Measurements from ENCODE around the gene MOSPD3.
"Not testable (repeated sequence)": the region's sequence is repeated elsewhere in the genome, so short reads cannot be mapped to it uniquely, and the experiment has no call there.

Gene MOSPD3, protein sequence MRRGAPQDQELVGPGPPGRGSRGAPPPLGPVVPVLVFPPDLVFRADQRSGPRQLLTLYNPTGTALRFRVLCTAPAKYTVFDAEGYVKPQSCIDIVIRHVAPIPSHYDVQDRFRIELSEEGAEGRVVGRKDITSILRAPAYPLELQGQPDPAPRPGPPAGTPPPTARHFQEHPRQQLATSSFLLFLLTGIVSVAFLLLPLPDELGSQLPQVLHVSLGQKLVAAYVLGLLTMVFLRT

DNA sequence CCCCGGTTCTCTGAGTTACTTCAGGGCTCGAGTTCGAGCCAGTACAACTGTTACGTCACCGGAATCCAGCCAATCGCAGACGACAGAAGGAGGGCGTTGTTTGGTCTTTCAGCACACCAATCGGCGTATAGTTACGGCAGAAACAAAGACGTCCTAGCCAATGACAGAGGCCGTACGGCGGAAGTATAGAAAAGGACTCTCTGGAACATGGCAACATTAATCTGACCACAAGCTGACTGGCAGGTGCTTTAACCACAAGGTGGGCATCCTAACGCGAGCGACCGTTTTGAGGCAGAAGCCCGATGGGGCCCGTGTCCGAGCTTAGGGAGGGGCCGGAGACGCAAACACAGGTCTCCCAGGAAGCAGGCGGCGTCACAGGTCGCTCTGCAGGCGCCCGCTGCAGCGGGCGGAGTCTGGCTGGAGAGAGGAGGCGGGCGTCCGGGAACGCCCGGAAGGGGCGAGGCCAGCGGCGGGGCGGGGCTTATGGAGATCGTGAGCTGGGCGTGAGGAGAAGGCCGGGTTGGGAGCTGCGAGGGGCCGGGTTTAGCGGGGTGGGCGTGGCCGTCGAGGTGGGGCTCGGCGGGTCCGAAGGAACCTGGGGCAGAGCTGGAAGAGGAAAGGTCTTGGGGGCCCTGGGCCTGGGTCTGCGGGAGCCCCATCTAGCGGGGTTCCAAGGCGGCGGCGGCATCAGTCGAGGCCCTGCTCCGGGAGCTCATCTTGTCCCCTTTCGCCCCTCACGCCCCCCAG is at the start of gene MOSPD3:
TSS of gene MOSPD3 (plus strand) at position 558 of the 747 bp plus-strand sequence. CDS start 252 bp downstream, outside the sequence.
- peak; percentile 97 to 98 for DNase-seq (ENCODE audit: low read depth in 2 of 2)

- DNase-seq (ENCODE audit: low read depth in 2 of 2), result no peak
These were observed 49.2 kb upstream of the MOSPD3 start for GRCh38 chr7:100563100-100563564.

- peak; percentile 60 to 78 for DNase-seq (ENCODE audit: low read depth in 2 of 2)
These were observed 48.4 kb upstream of the MOSPD3 start for GRCh38 chr7:100563809-100564400.

- DNase-seq (ENCODE audit: low read depth in 2 of 2), result not testable (repeated sequence)
These were observed 47.9 kb upstream of the MOSPD3 start for GRCh38 chr7:100564405-100564804.

DNA sequence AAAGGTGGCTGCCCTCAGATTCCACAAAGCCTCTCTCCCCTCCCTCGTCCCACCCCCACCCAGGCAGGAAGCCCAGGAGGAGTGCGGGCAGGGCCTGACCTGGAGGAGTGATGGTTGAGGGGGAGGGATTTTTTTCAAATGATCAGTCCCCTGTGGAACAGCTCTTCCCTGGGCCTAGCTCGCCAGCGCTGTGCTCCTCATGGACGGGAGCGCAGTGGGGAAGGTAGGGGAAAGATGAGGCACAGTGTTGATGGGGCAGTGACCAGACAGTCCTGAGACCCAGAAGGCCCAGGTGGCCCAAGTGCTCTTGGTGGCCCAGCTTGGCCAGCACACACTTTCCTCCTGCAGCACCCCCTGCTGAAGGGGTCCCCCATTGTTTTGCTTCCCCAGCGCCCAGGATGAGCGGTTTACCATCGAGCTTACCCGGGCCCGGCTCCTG is 47.2 kb upstream of the MOSPD3 start:
- no peak for DNase-seq (ENCODE audit: low read depth in 2 of 2)

DNA sequence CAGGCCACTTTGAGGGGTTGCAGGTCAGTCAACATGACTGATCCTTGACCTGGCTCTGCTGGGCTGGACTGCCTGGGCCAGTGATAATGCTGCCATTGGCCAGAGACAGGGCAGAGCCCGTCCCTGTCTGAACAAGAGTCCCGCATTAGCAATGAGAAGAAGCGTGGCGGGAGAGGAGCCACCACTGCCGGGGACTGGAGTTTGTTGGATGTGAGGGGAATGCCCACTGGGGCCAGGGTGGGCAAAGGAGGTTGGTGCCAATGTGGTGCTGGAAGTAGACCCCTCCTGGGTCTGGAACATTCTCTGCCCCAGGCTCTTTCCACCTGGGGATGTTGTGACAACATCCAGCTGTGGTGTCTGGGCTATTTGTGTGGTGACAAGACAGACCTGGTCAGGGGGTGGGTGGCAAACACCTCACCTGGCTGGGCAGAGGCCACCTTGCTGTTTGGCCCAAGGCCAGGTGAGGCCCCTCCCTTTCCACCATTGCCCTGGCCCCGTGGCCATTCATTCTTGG is 46.3 kb upstream of the MOSPD3 start:
- no peak for DNase-seq (ENCODE audit: low read depth in 2 of 2)

- DNase-seq (ENCODE audit: low read depth in 2 of 2), result no peak
These were observed 45.2 kb upstream of the MOSPD3 start for GRCh38 chr7:100567031-100567730.

- no peak for DNase-seq (ENCODE audit: low read depth in 2 of 2)
These were observed 44.6 kb upstream of the MOSPD3 start for GRCh38 chr7:100567751-100568175.

GRCh38 chr7:100568176-100568895 is 44.0 kb upstream of the MOSPD3 start:
- DNase-seq (ENCODE audit: low read depth in 2 of 2), result no peak

DNA sequence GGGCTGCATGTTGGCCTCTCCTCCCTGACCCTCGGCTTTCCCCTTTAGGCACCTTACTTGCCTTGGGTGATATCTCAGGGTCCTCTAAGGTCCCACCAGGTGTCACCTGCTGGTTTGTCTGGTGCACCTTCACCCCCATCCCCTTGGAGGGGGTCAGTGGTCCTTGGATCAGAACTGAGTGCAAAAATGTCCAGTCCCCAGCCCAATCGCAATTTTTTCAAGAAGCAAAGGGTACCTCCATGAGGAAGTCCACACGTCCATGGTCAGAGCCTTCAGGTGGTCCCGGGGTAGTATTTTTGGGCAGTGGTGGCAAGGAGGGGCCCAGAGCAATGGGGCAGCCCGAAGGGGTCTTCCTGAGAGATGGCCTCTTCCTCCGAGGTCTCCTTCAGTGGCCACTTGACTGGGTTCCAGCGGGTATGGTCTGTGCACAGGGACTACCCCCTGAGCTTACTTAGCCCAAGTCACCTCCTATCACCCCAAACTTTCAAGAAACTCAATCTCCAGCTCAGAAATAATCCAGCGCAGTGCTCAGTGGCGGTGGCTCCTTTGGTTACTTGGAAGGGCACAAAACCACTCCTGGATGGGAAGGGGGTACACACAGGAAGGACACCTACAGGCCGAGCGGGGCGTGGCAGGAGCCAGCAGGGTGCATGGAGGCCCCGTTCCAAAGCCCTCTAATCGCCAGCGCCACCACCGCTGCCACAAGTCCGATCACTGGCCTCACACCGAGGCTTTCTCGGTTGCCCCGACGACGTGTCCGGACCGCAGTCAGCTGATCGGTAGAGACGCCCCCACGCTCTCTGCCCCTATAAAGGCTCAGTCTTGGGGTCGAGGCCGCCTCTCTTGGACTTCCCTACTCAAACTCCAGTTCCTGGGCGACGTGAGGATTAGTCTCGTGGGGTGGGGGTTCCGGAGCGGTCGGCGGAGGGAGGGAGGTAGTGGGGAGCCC is 43.2 kb upstream of the MOSPD3 start:
- no peak for DNase-seq (ENCODE audit: low read depth in 2 of 2)

DNA sequence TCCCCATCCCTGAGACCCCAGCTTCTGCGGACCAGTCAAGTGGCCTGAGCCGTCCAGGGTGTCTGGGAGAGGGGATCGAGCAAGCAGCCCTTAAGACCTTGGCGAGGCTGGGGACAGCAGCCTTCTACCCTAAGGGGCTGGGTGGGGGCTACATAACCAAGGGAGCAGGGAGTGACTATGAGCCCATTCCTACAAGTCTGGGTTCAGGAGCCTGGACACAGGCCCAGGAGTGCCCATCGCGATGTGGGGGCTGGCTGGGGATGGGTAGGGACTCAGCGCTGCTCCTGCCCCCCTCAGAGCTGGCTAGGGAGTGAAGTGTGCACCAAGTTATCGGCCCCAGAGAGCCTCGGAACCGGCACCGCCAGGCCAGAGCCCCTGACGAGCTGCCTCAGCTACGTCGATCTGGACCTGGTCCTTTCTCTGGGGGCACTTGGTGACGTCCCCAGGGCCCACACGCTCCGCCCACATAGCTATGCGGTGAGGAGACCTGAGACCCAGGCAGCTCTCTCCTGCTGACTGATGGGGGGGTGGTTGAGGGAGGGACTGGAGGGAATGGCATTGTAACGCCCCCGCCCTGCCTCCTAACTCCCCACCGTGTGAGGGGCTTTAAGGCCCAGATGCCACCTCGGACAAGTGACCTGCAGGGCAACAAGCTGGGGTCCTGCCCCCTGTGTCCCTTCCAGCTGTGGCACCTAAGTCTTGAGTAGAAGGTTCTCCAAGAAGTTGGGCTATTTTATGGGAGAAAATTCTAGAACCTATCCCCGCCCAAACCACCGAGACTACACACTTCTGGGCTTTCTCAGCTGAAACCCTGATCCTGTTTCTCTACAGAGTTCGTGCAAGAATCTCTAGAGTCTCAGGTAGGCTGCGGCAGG is 41.1 kb upstream of the MOSPD3 start:
- no peak for DNase-seq (ENCODE audit: low read depth in 2 of 2)

DNA sequence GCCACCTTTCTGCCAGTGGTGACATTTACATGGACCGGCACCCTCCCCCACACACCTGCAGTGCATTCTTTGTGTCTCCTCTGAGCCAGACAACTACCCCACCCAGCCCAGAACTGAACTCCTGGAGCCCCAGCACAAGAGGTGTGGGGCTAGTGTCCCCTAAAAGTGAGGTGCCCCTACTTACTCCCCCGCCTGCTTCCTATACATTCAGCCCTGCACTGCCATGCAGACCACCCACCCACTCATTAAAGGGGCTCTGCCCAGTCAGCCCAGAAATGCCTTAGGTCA is 40.6 kb upstream of the MOSPD3 start:
- DNase-seq (ENCODE audit: low read depth in 2 of 2), result no peak

- DNase-seq (ENCODE audit: low read depth in 2 of 2), result no peak
These were observed 39.9 kb upstream of the MOSPD3 start for GRCh38 chr7:100572281-100572948.

DNA sequence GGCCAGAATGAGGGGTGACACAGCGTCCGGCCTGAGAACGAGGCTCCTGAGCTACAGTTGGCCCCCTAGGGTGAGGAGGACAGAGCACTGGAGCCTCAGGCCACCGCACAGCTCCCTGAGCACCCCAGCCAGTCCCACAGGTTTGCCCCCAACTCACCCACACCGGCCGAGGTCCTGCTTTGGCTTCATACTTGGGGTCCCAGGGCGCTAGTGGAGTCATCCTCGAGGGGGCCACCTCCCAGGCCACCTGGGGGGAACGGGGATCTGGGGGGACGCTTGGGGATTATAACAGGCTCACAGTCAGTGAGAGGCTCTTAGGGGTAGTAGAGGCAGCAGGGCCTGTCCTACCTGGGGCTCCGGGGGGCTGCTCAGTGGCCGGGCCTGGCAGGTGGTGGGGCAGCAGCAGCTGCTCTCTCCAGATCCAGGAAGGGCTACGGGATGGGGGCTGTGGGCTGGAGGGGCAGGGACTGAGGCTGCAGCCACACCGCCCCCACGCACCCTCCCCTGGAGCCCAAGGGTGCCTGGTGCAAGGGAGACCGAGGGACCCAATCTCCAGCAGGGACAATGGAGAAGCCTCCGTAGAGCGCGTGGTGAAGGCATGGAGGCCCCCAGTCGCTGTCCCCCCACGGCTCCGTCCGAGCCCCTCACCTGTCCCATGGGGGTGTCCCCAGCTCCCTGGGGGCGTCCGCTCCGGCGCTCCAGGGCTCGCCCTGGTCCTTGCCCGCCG is 39.2 kb upstream of the MOSPD3 start:
- DNase-seq (ENCODE audit: low read depth in 2 of 2), result no peak

- DNase-seq (ENCODE audit: low read depth in 2 of 2), result no peak
These were observed 38.5 kb upstream of the MOSPD3 start, which contains the start of gene SAP25 for GRCh38 chr7:100573691-100574361. Gene SAP25 (minus strand): TSS chr7:100573900. CDS start chr7:100573742, 158 bp downstream.

DNA sequence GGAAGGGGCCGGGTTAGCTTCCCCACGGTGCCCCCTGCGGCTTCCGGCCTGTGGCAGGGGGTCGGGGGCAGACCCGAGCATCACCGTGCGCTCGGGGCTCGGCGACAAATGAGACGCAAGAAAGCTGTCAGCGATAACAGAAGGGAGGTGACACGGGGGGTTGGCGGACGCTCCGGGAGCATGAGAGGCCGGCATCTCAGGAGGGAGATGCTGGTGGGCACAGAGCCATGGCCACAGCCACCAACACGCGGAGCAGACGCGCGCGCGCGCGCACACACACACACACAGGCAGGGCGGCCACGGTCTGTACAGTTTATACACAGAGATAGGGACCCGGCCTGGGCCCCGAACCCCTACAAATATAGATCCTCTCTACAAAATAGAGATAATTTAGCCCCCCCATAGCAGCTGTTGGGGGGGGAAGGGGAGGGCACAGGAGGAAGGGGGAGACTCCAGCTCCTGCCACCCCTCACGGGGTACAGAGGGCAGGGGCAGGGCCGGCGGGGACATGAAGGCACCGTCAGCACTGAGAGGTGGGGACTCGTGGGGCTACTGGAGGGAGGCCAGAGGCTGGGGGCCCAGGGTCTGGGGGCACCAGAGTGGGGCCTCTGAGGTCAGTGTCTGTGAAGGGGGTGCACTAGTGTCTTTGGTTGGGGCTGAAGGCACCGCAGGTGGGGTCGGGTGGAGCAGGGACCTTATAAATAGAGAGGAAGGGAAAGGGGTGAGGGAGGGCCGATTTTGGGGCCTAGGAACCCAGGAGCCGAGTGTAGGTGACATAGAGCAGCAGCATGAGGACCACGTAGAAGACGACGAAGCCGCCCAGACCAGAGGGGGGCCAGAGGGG is 37.8 kb upstream of the MOSPD3 start:
- no peak for DNase-seq (ENCODE audit: low read depth in 2 of 2)
